Neural cell (in vitro differentiated cells): ENCODE measurements around the gene GLE1. TPM values are rescaled to one million over a fixed set of nuclear protein-coding genes. Genes with fewer than 3 reads are reported as not detected.

Experiments
- H2AFZ ChIP-seq: fragments of 200-600, 300-800 bp; sonication (generic), shearing (Covaris generic); 2 replicates; pipeline ENCODE4 v1.6.0; 2014; ENCODE audit warnings: low read depth, mild to moderate bottlenecking, antibody characterized with exemption, low read length, moderate library complexity
- H3F3A ChIP-seq: fragments of 200-600 bp; shearing (Covaris generic); 2 replicates; pipeline ENCODE4 v1.6.1; 2016; ENCODE audit warnings: mild to moderate bottlenecking, moderate library complexity, mixed read lengths, antibody characterized with exemption, low read length; ENCODE audit not compliant: insufficient read depth, poor library complexity, severe bottlenecking
- H3K27ac ChIP-seq: fragments of 200-600, 300-800 bp; sonication (generic), shearing (Covaris generic); 2 replicates; pipeline ENCODE4 v1.5.1; 2014; ENCODE audit warnings: mild to moderate bottlenecking, low read length, moderate library complexity
- H3K27me3 ChIP-seq: fragments of 300-800, 200-600 bp; sonication (generic), shearing (Covaris generic); 2 replicates; pipeline ENCODE4 v1.6.0; 2014; ENCODE audit warnings: mild to moderate bottlenecking, low read depth, low read length, moderate library complexity; ENCODE audit not compliant: insufficient read depth
- H3K36me3 ChIP-seq: fragments of 300-800, 200-600 bp; sonication (generic), shearing (Covaris generic); 2 replicates; pipeline ENCODE4 v1.5.1; 2014; ENCODE audit warnings: mild to moderate bottlenecking, antibody characterized with exemption, low read length, moderate library complexity; ENCODE audit not compliant: insufficient read depth
- H3K4me2 ChIP-seq: fragments of 300-800, 200-600 bp; sonication (generic), shearing (Covaris generic); 2 replicates; pipeline ENCODE4 v1.6.0; 2014; ENCODE audit warnings: mild to moderate bottlenecking, low read length
- H3K4me3 ChIP-seq: fragments of 300-800, 200-600 bp; sonication (generic), shearing (Covaris generic); 2 replicates; pipeline ENCODE4 v1.5.1; 2014; ENCODE audit warnings: mild to moderate bottlenecking, low read length, moderate library complexity
- H3K79me2 ChIP-seq: fragments of 200-600 bp; shearing (Covaris generic); replicated peaks from 2 replicates; pipeline ENCODE4 v1.6.0; 2014; ENCODE audit warnings: mild to moderate bottlenecking, low read length, moderate library complexity; ENCODE audit not compliant: insufficient read depth
- H3K9ac ChIP-seq: fragments of 300-800, 200-600 bp; sonication (generic), shearing (Covaris generic); 2 replicates; pipeline ENCODE4 v1.6.1; 2016; ENCODE audit warnings: mild to moderate bottlenecking, low read length, mixed read lengths
- H3K9me2 ChIP-seq: fragments of 200-600 bp; shearing (Covaris generic); 2 replicates; pipeline ENCODE4 v1.6.1; 2016; ENCODE audit warnings: mild to moderate bottlenecking, low read length, mixed read lengths; ENCODE audit not compliant: insufficient read depth
- H3K9me3 ChIP-seq: fragments of 200-600, 300-800 bp; sonication (generic), shearing (Covaris generic); 2 replicates; pipeline ENCODE4 v1.6.1; 2016; ENCODE audit warnings: mild to moderate bottlenecking, mixed run types, low read length, moderate library complexity, mixed read lengths
- H4K20me1 ChIP-seq: fragments of 200-600 bp; shearing (Covaris generic); 2 replicates; pipeline ENCODE4 v1.6.1; 2016; ENCODE audit warnings: mild to moderate bottlenecking, mixed run types; ENCODE audit not compliant: insufficient read depth
- CTCF ChIP-seq: fragments of 450-650 bp; IDR thresholded peaks from 2 replicates; pipeline ENCODE4 v1.5.1; 2014; ENCODE audit warnings: antibody characterized with exemption, mild to moderate bottlenecking, moderate library complexity; ENCODE audit not compliant: poor library complexity, severe bottlenecking
- EP300 ChIP-seq: fragments of 450-650 bp; conservative IDR thresholded peaks from 2 replicates; pipeline ENCODE4 v1.6.1; 2014; ENCODE audit warnings: antibody characterized with exemption, mild to moderate bottlenecking, moderate library complexity; ENCODE audit not compliant: poor library complexity, severe bottlenecking
- EZH2 ChIP-seq: fragments of 200-600, 300-800 bp; shearing (Covaris generic), sonication (generic); IDR thresholded peaks from 2 replicates; pipeline ENCODE4 v1.6.1; 2014; ENCODE audit warnings: antibody characterized with exemption, low read length, borderline replicate concordance, mild to moderate bottlenecking; ENCODE audit not compliant: insufficient read depth, poor library complexity, severe bottlenecking
- MXI1 ChIP-seq: fragments of 450-650 bp; conservative IDR thresholded peaks from 2 replicates; pipeline ENCODE4 v1.6.1; 2014; ENCODE audit warnings: antibody characterized with exemption, mild to moderate bottlenecking; ENCODE audit not compliant: poor library complexity, severe bottlenecking
- POLR2AphosphoS5 ChIP-seq: IDR thresholded peaks from 2 replicates; pipeline ENCODE4 v1.6.1; 2012
- RAD21 ChIP-seq: fragments of 450-650 bp; conservative IDR thresholded peaks from 2 replicates; pipeline ENCODE4 v1.6.1; 2014; ENCODE audit warnings: antibody characterized with exemption, mild to moderate bottlenecking, moderate library complexity
- REST ChIP-seq: IDR thresholded peaks from 2 replicates; pipeline ENCODE4 v1.6.1; 2012; ENCODE audit warnings: borderline replicate concordance
- SMC3 ChIP-seq: fragments of 450-650 bp; conservative IDR thresholded peaks from 2 replicates; pipeline ENCODE4 v1.6.1; 2014; ENCODE audit warnings: antibody characterized with exemption, mild to moderate bottlenecking, moderate library complexity; ENCODE audit not compliant: poor library complexity
- TAF1 ChIP-seq: IDR thresholded peaks from 2 replicates; pipeline ENCODE4 v1.6.1; 2012; ENCODE audit warnings: low read depth
- polyA plus RNA-seq: library from polyadenylated mRNA; depleted of rRNA; stranded (reverse); fragments of >200 nt; gene quantifications from 2 replicates; pipeline ENCODE4 v1.2.3, GENCODE V29; 2014

Gene GLE1
- polyA plus RNA-seq, 1 donor from 2014 or later = 29.6 TPM

GRCh38 chr9:128540634-128541360 lies 36.3 kb downstream of the GLE1 start:
- peaks cover 10% of the 10 kb centered on the region for H3K36me3 ChIP-seq

GRCh38 chr9:128546504-128546903 lies 42.0 kb downstream of the GLE1 start:
- Histone ChIP-seq H3K4me3 (no peak overlapping the region), H3K27ac (no peak overlapping the region), H3K9me2 (no peaks in the 10 kb centered on the region), H3K79me2 (peaks cover under 1% of the 10 kb centered on the region), H3F3A (peaks cover 5% of the 10 kb centered on the region), H3K27me3 (no peaks in the 10 kb centered on the region), H3K9me3 (no peaks in the 10 kb centered on the region), H3K9ac (no peak overlapping the region), H3K36me3 (no peaks in the 10 kb centered on the region), H3K4me2 (no peak overlapping the region), H4K20me1 (no peaks in the 10 kb centered on the region), H2AFZ (no peak overlapping the region)
- no peak for TF ChIP-seq CTCF
- no peak for TF ChIP-seq EP300

More at GRCh38 chr9:128540634-128541360, 36.3 kb downstream of the GLE1 start:
- H3K9me2 ChIP-seq = no peaks in the 10 kb centered on the region
- H3K27me3 ChIP-seq = no peaks in the 10 kb centered on the region
- H2AFZ ChIP-seq = no peak overlapping the region
- no peak overlapping the region for H3K4me2 ChIP-seq
- TF ChIP-seq MXI1 (no peak), EP300 (no peak), SMC3 (no peak), CTCF (no peak), EZH2 (no peak), TAF1 (no peak), POLR2AphosphoS5 (no peak), REST (no peak), RAD21 (no peak)
- H3K4me3 ChIP-seq = no peak overlapping the region
- H3K79me2 ChIP-seq = no peaks in the 10 kb centered on the region
- no peak overlapping the region for H3K27ac ChIP-seq
- no peaks in the 10 kb centered on the region for H4K20me1 ChIP-seq
- H3K9ac ChIP-seq = no peak overlapping the region
- H3K9me3 ChIP-seq = no peaks in the 10 kb centered on the region
- no peaks in the 10 kb centered on the region for H3F3A ChIP-seq
